A673 (cell line): ENCODE measurements around the gene CNTLN.

Source experiments
- EZH2 ChIP-seq: fragments of 200-600 bp; sonication (generic); IDR thresholded peaks from 2 replicates; pipeline ENCODE4 v1.6.1; 2017; ENCODE audit warnings: borderline replicate concordance, low read depth, mild to moderate bottlenecking, mixed read lengths, antibody characterized with exemption, low read length; ENCODE audit not compliant: poor library complexity, severe bottlenecking
- TF ChIP-seq, protein P1 (sequence below): fragments of 300-800, 200-600 bp; sonication (generic); conservative IDR thresholded peaks from 2 replicates; pipeline ENCODE4 v1.5.1; 2017; ENCODE audit warnings: low read depth, mild to moderate bottlenecking, antibody characterized with exemption, low read length, moderate library complexity, mixed read lengths

DNA sequence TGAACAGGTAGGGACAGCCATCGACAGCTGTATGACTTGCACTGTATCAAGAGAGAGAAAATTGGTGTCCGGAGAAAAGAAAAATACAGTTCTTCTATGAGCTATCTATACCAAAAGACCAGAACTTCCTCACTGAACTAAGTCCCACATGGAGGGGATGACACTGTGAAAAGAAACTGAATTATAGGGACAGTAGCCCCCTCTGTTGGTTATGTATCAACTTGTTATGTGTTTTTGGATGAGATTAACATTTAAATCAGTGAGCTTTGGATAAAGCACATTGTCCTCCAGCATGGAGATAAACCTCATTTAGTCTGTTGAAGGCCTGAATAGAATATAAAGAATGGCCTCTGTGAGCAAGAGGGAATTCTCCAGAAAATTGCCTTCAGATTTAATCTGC is 267.5 kb downstream of the CNTLN start:
- TF ChIP-seq, protein P1, sequence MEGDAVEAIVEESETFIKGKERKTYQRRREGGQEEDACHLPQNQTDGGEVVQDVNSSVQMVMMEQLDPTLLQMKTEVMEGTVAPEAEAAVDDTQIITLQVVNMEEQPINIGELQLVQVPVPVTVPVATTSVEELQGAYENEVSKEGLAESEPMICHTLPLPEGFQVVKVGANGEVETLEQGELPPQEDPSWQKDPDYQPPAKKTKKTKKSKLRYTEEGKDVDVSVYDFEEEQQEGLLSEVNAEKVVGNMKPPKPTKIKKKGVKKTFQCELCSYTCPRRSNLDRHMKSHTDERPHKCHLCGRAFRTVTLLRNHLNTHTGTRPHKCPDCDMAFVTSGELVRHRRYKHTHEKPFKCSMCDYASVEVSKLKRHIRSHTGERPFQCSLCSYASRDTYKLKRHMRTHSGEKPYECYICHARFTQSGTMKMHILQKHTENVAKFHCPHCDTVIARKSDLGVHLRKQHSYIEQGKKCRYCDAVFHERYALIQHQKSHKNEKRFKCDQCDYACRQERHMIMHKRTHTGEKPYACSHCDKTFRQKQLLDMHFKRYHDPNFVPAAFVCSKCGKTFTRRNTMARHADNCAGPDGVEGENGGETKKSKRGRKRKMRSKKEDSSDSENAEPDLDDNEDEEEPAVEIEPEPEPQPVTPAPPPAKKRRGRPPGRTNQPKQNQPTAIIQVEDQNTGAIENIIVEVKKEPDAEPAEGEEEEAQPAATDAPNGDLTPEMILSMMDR = peak; percentile 30; the same call in 1 of the 2 replicates
- no peak for TF ChIP-seq EZH2
